H1 (cell line): ENCODE measurements around the gene SND1. TPM values are rescaled to one million over a fixed set of nuclear protein-coding genes. Genes with fewer than 3 reads are reported as not detected.

ENCODE experiments used
- KDM1A ChIP-seq: fragments of 200-600, 300-600 bp; sonication (generic); IDR thresholded peaks from 2 replicates; pipeline ENCODE4 v1.7.1; 2016; ENCODE audit warnings: mild to moderate bottlenecking, low read length, borderline replicate concordance
- polyA plus RNA-seq, 7 experiments: library from polyadenylated mRNA; depleted of rRNA in 3 of 7; stranded (reverse) in 5 of 7; unstranded in 2 of 7; fragments of >200 nt in 5 of 7; fragments of 200-250 nt in 2 of 7; gene quantifications; 1 replicate in 5 of 7; 2 replicates in 1 of 7; 4 replicates in 1 of 7; pipeline versions ENCODE4 v1.2.1 to v1.2.3, GENCODE V29; 2011 to 2013; ENCODE audit warnings: missing spikeins in 2 of 7, mixed read lengths in 2 of 7
- total RNA-seq: library from RNA; stranded (reverse); fragmentation: NEBNext Ultra II Directional; extraction: Animal tissue kit (Norgen Biotek cat#: 25700); gene quantifications from 2 replicates; pipeline ENCODE4 v1.2.1, GENCODE V29; 2021
- TF ChIP-seq, protein P1 (sequence below): IDR thresholded peaks from 2 replicates; pipeline ENCODE4 v1.6.1; 2012; ENCODE audit warnings: low read length, inconsistent platforms
- TF ChIP-seq, protein P2 (sequence below): IDR thresholded peaks from 2 replicates; pipeline ENCODE4 v1.6.1; 2012; ENCODE audit warnings: inconsistent platforms

SND1 gene
- total and polyA plus RNA-seq, 2 of the 8 experiments (the other 6 are each of a cell fraction or from before 2014, with no cell fraction given): 122 to 290 TPM

DNA sequence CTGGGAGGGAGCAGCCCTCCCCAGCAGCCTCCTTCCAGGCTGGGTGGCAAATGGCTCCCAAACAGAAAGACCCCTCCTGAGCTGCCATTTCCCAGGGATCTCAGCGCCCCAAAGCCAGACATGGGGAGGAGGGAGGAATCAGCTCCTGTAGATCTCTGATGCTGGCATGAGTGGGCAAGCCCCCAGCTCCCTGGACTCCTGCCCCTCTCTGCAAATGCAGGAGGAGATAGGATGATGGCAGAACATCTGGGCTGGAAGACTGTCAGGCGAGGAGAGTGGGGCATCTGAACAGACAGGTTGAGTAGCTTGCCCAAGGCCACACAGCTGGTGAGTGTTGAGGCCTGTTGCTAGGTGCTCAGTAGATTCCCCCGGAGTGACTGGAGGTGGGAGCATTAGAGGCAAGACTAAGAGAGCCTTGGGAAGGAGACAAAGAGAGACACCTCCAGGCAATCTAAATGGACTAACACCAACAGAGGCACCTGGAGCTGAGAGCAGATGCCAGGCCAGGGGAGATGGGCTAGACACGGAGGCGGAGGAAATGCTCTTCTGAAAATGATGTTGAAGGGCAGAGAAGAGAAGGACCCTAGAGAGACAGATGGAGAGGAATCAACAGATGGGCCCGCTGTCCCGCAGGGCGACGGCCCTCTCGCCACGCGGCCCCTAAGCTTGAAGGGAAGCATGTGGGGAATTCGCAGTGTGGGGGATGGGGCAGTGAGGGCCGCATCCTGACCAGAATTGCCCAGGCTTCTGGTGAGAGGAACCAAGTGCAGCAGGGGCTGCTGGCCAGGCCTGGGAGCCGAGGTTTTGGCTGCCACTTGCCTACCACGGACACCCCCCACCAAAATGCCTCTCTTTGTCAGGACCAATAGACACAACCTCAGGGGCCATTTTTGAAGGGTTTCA is 464.1 kb downstream of the SND1 start (continued):
- TF ChIP-seq, protein P1, sequence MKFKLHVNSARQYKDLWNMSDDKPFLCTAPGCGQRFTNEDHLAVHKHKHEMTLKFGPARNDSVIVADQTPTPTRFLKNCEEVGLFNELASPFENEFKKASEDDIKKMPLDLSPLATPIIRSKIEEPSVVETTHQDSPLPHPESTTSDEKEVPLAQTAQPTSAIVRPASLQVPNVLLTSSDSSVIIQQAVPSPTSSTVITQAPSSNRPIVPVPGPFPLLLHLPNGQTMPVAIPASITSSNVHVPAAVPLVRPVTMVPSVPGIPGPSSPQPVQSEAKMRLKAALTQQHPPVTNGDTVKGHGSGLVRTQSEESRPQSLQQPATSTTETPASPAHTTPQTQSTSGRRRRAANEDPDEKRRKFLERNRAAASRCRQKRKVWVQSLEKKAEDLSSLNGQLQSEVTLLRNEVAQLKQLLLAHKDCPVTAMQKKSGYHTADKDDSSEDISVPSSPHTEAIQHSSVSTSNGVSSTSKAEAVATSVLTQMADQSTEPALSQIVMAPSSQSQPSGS: no peak
- 0 out of 2 replicates have a peak, but pooled peaks have one; percentile 18 for TF ChIP-seq KDM1A
- TF ChIP-seq, protein P2, sequence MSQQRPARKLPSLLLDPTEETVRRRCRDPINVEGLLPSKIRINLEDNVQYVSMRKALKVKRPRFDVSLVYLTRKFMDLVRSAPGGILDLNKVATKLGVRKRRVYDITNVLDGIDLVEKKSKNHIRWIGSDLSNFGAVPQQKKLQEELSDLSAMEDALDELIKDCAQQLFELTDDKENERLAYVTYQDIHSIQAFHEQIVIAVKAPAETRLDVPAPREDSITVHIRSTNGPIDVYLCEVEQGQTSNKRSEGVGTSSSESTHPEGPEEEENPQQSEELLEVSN: peak; percentile 92
